ENCODE data around the gene P2RY2.

GRCh38 chr11:73225851-73226250 lies 7.8 kb downstream of the P2RY2 start:
- TF ChIP-seq CTCF (IDR thresholded peaks at IDR 0.05; ENCODE audit: insufficient read depth, low read length, poor library complexity, severe bottlenecking) (no peak), EZH2phosphoT487 (conservative IDR thresholded peaks at IDR 0.05; ENCODE audit: low read length) (no peak)

All from SU-DHL-6 (cell line).